ENCODE data around the gene JCAD. TPM values are rescaled to one million over a fixed set of nuclear protein-coding genes. Genes with fewer than 3 reads are reported as not detected.
"Not testable (repeated sequence)": the region's sequence is repeated elsewhere in the genome, so short reads cannot be mapped to it uniquely, and the experiment has no call there.

JCAD gene
- total and polyA plus RNA-seq, 12 donors, result 10.5 to 53.5 (median 22.2) TPM

GRCh38 chr10:29987471-29987870 is 71.9 kb downstream of the JCAD start:
- H3K4me3 ChIP-seq, result no peak overlapping the region
- no peaks in the 10 kb centered on the region for H3K9me3 ChIP-seq (replicated peaks in 1 of 3)
- TF ChIP-seq POLR2A (IDR thresholded peaks at IDR 0.05), result no peak
- TF ChIP-seq, protein P1, sequence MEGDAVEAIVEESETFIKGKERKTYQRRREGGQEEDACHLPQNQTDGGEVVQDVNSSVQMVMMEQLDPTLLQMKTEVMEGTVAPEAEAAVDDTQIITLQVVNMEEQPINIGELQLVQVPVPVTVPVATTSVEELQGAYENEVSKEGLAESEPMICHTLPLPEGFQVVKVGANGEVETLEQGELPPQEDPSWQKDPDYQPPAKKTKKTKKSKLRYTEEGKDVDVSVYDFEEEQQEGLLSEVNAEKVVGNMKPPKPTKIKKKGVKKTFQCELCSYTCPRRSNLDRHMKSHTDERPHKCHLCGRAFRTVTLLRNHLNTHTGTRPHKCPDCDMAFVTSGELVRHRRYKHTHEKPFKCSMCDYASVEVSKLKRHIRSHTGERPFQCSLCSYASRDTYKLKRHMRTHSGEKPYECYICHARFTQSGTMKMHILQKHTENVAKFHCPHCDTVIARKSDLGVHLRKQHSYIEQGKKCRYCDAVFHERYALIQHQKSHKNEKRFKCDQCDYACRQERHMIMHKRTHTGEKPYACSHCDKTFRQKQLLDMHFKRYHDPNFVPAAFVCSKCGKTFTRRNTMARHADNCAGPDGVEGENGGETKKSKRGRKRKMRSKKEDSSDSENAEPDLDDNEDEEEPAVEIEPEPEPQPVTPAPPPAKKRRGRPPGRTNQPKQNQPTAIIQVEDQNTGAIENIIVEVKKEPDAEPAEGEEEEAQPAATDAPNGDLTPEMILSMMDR (IDR thresholded peaks at IDR 0.05), result no peak
- no peaks in the 10 kb centered on the region for H3K4me1 ChIP-seq (replicated peaks in 1 of 2)
- H3K27me3 ChIP-seq, result no peaks in the 10 kb centered on the region
- DNase-seq, result no peak
- no peaks in the 10 kb centered on the region for H3K36me3 ChIP-seq (replicated peaks in 1 of 2)
- intact Hi-C loops (cut with DNase I), result no loop called here
- 62 to 78% (median 75%) methylated on average over 4 of the region's 4 CpGs for WGBS, 4 donors
- H3K27ac ChIP-seq, result no peak overlapping the region

GRCh38 chr10:29982997-29983648 is 76.3 kb downstream of the JCAD start:
- Histone ChIP-seq H3K4me1 (replicated peaks in 1 of 2) (peaks cover 0 to 4% of the 10 kb centered on the region in 2 donors), H3K27me3 (no peaks in the 10 kb centered on the region), H3K4me3 (no peak overlapping the region), H3K36me3 (replicated peaks in 1 of 2) (no peaks in the 10 kb centered on the region), H3K27ac (no peak overlapping the region), H3K9me3 (replicated peaks in 1 of 3) (no peaks in the 10 kb centered on the region)
- DNase-seq, result no peak
- intact Hi-C loops (cut with DNase I), result no loop called here
- 86 to 98% (median 91%) methylated on average over 2 of the region's 2 CpGs for WGBS, 4 donors
- no peak for TF ChIP-seq POLR2A (IDR thresholded peaks at IDR 0.05)

- no peak for DNase-seq
- Histone ChIP-seq H3K9me3 (replicated peaks in 1 of 3) (no peaks in the 10 kb centered on the region), H3K4me3 (no peak overlapping the region), H3K4me1 (replicated peaks in 1 of 2) (peaks cover 3 to 4% of the 10 kb centered on the region in 2 donors), H3K36me3 (replicated peaks in 1 of 2) (no peaks in the 10 kb centered on the region), H3K27ac (no peak overlapping the region), H3K27me3 (no peaks in the 10 kb centered on the region)
- 85 to 95% (median 91%) methylated on average over 3 of the region's 3 CpGs for WGBS, 4 donors
- TF ChIP-seq POLR2A (IDR thresholded peaks at IDR 0.05), result no peak
- TF ChIP-seq, protein P1 (IDR thresholded peaks at IDR 0.05), result no peak
- intact Hi-C loops (cut with DNase I), result no loop called here
Observed at GRCh38 chr10:29981510-29981909, 77.9 kb downstream of the JCAD start.

DNA sequence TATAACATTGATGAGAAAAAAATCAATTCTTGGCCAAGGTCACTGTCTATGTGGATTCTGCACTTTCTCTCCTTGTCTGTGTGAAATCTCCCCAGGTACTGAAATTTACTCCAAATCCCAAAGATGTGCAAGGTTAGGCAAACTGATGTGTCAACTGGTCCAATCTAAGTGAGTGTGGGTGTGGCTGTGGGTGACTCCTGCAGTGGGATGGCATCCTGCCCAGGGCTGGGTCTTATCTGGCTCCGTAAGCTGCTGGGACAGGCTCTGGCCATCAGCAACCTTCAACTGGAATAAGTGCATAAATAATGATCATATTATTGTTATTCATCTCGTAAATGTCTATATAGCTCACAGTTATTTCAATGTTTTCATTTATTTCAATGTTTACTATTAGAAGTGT is 79.3 kb downstream of the JCAD start:
- peak; percentile 64 to 94 (median 87) for DNase-seq
- Histone ChIP-seq H3K36me3 (replicated peaks in 1 of 2) (no peaks in the 10 kb centered on the region), H3K27ac (no peak overlapping the region), H3K9me3 (replicated peaks in 1 of 3) (no peaks in the 10 kb centered on the region), H3K27me3 (no peaks in the 10 kb centered on the region), H3K4me1 (replicated peaks in 1 of 2) (peaks cover 4 to 10% of the 10 kb centered on the region in 2 donors), H3K4me3 (no peak overlapping the region)
- TF ChIP-seq, protein P1 (IDR thresholded peaks at IDR 0.05), result no peak
- no peak for TF ChIP-seq POLR2A (IDR thresholded peaks at IDR 0.05)
- intact Hi-C loops (cut with DNase I), result no loop called here
- 32 to 52% (median 45%) methylated on average over 2 of the region's 2 CpGs for WGBS, 4 donors

- H3K4me3 ChIP-seq; H3K27me3 ChIP-seq; DNase-seq; H3K36me3 ChIP-seq (replicated peaks in 1 of 2); H3K9me3 ChIP-seq (replicated peaks in 1 of 3); intact Hi-C loops (cut with DNase I): not testable (repeated sequence)
- Histone ChIP-seq H3K27ac (peak overlapping the region in 1 of 5 donors; percentile 51), H3K4me1 (replicated peaks in 1 of 2) (peaks cover 4 to 10% of the 10 kb centered on the region in 2 donors)
- WGBS, 4 donors, result 67 to 90% (median 75%) methylated on average over 2 of the region's 2 CpGs
Observed at GRCh38 chr10:29979421-29979779, 80.0 kb downstream of the JCAD start.

Data from adrenal gland (tissue), 12 donors.